HepG2 (cell line): Measurements from ENCODE around the gene SLC25A25. TPM values are rescaled to one million over a fixed set of nuclear protein-coding genes. Genes with fewer than 3 reads are reported as not detected.

Experiments
- AHR ChIP-seq: IDR thresholded peaks from 2 replicates; pipeline ENCODE4 v1.6.1; 2018; ENCODE audit warnings: missing genetic modification reagents, missing compliant biosample characterization
- BORCS8-MEF2B ChIP-seq: sonication (generic); formaldehyde crosslinking; IDR thresholded peaks from 2 replicates; pipeline ENCODE4 v1.8.0; 2022; ENCODE audit warnings: mild to moderate bottlenecking, missing genetic modification reagents
- EZH2 ChIP-seq: conservative IDR thresholded peaks from 2 replicates; pipeline ENCODE4 v1.6.1; 2012; ENCODE audit warnings: mild to moderate bottlenecking, low read depth, low read length, moderate library complexity
- HNRNPL ChIP-seq: fragments of 200-400 bp; formaldehyde crosslinking; IDR thresholded peaks from 2 replicates; pipeline ENCODE4 v1.6.1; 2017; ENCODE audit warnings: mild to moderate bottlenecking, low read depth, low read length
- HOXA9 ChIP-seq: sonication (generic); formaldehyde crosslinking; IDR thresholded peaks from 2 replicates; pipeline ENCODE4 v1.8.1; 2022; ENCODE audit warnings: missing genetic modification reagents, mild to moderate bottlenecking, moderate library complexity, borderline replicate concordance
- ISX ChIP-seq: sonication (generic); formaldehyde crosslinking; conservative IDR thresholded peaks from 2 replicates; pipeline ENCODE4 v1.5.0; 2020; ENCODE audit warnings: missing genetic modification reagents
- MTA1 ChIP-seq: sonication (generic); formaldehyde crosslinking; IDR thresholded peaks from 2 replicates; pipeline ENCODE4 v1.4.0; 2020; ENCODE audit warnings: missing genetic modification reagents, mild to moderate bottlenecking, borderline replicate concordance
- PAF1 ChIP-seq: IDR thresholded peaks from 2 replicates; pipeline ENCODE4 v1.6.1; 2016; ENCODE audit warnings: missing genetic modification reagents, missing compliant biosample characterization
- RORA ChIP-seq: sonication (generic); formaldehyde crosslinking; IDR thresholded peaks from 2 replicates; pipeline ENCODE4 v1.5.0; 2020; ENCODE audit warnings: mild to moderate bottlenecking, missing genetic modification reagents, moderate library complexity
- SMAD3 ChIP-seq: sonication (generic); formaldehyde crosslinking; IDR thresholded peaks from 2 replicates; pipeline ENCODE4 v1.4.0; 2020; ENCODE audit warnings: missing genetic modification reagents
- SMARCE1 ChIP-seq: fragments of 450-650 bp; IDR thresholded peaks from 2 replicates; pipeline ENCODE4 v1.6.1; 2017; ENCODE audit warnings: borderline replicate concordance
- polyA plus RNA-seq, 8 experiments: library from polyadenylated mRNA; depleted of rRNA in 3 of 8; stranded (reverse) in 7 of 8; unstranded in 1 of 8; fragments of >200 nt; fragmentation: Illumina TruSeq in 4 of 8; extraction: Trizol in 4 of 8; gene quantifications; 2 replicates each; pipeline versions ENCODE4 v1.2.1 to v1.2.3, GENCODE V29; 2011 to 2016; ENCODE audit warnings: low read depth in 4 of 8, missing spikeins in 1 of 8, mixed read lengths in 1 of 8; ENCODE audit not compliant: insufficient read depth in 1 of 8
- total RNA-seq, 5 experiments: library from RNA; depleted of rRNA; stranded (reverse); fragments of >200 nt; fragmentation: Illumina TruSeq; extraction: Trizol; gene quantifications; 2 replicates each; pipeline ENCODE4 v1.2.3, GENCODE V29; 2016; ENCODE audit warnings: low read depth in 1 of 5
- TF ChIP-seq, protein P1 (sequence below): sonication (generic); formaldehyde crosslinking; IDR thresholded peaks from 2 replicates; pipeline ENCODE4 v1.9.0; 2021; ENCODE audit warnings: missing genetic modification reagents, mild to moderate bottlenecking, borderline replicate concordance
- TF ChIP-seq, protein P2 (sequence below): sonication (generic); formaldehyde crosslinking; IDR thresholded peaks from 2 replicates; pipeline ENCODE4 v1.5.0; 2020; ENCODE audit warnings: missing genetic modification reagents
- TF ChIP-seq, protein P3 (sequence below): sonication (generic); formaldehyde crosslinking; IDR thresholded peaks from 2 replicates; pipeline ENCODE4 v1.4.0; 2020; ENCODE audit warnings: mild to moderate bottlenecking, missing genetic modification reagents
- TF ChIP-seq, protein P4 (sequence below): sonication (generic); formaldehyde crosslinking; IDR thresholded peaks from 2 replicates; pipeline ENCODE4 v1.5.0; 2020; ENCODE audit warnings: mild to moderate bottlenecking, missing genetic modification reagents, borderline replicate concordance

SLC25A25 gene
- total and polyA plus RNA-seq, 2 of the 13 experiments (the other 11 are each of a cell fraction or from before 2014, with no cell fraction given) = 10.5 to 24.8 TPM

GRCh38 chr9:128098297-128099230 is 30.5 kb downstream of the SLC25A25 start (continued):
- TF ChIP-seq, protein P1, sequence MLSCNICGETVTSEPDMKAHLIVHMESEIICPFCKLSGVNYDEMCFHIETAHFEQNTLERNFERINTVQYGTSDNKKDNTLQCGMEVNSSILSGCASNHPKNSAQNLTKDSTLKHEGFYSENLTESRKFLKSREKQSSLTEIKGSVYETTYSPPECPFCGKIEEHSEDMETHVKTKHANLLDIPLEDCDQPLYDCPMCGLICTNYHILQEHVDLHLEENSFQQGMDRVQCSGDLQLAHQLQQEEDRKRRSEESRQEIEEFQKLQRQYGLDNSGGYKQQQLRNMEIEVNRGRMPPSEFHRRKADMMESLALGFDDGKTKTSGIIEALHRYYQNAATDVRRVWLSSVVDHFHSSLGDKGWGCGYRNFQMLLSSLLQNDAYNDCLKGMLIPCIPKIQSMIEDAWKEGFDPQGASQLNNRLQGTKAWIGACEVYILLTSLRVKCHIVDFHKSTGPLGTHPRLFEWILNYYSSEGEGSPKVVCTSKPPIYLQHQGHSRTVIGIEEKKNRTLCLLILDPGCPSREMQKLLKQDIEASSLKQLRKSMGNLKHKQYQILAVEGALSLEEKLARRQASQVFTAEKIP (CRISPR knock-in tag) = no peak
- TF ChIP-seq, protein P2, sequence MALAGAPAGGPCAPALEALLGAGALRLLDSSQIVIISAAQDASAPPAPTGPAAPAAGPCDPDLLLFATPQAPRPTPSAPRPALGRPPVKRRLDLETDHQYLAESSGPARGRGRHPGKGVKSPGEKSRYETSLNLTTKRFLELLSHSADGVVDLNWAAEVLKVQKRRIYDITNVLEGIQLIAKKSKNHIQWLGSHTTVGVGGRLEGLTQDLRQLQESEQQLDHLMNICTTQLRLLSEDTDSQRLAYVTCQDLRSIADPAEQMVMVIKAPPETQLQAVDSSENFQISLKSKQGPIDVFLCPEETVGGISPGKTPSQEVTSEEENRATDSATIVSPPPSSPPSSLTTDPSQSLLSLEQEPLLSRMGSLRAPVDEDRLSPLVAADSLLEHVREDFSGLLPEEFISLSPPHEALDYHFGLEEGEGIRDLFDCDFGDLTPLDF = no peak
- TF ChIP-seq PAF1 (CRISPR knock-in tag) = no peak
- TF ChIP-seq AHR (CRISPR knock-in tag) = no peak
- no peak for TF ChIP-seq HOXA9 (CRISPR knock-in tag)
- TF ChIP-seq HNRNPL = peak; percentile 78; the same call in 1 of the 2 replicates
- TF ChIP-seq RORA = no peak
- TF ChIP-seq, protein P3, sequence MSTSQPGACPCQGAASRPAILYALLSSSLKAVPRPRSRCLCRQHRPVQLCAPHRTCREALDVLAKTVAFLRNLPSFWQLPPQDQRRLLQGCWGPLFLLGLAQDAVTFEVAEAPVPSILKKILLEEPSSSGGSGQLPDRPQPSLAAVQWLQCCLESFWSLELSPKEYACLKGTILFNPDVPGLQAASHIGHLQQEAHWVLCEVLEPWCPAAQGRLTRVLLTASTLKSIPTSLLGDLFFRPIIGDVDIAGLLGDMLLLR (CRISPR knock-in tag) = peak; percentile 67; the same call in 1 of the 2 replicates
- TF ChIP-seq SMARCE1 = no peak
- TF ChIP-seq ISX (CRISPR knock-in tag) = no peak
- TF ChIP-seq MTA1 (CRISPR knock-in tag) = no peak
- peak; percentile 34; the same call in 1 of the 2 replicates for TF ChIP-seq BORCS8-MEF2B (CRISPR knock-in tag)
- TF ChIP-seq EZH2 = no peak
- TF ChIP-seq, protein P4, sequence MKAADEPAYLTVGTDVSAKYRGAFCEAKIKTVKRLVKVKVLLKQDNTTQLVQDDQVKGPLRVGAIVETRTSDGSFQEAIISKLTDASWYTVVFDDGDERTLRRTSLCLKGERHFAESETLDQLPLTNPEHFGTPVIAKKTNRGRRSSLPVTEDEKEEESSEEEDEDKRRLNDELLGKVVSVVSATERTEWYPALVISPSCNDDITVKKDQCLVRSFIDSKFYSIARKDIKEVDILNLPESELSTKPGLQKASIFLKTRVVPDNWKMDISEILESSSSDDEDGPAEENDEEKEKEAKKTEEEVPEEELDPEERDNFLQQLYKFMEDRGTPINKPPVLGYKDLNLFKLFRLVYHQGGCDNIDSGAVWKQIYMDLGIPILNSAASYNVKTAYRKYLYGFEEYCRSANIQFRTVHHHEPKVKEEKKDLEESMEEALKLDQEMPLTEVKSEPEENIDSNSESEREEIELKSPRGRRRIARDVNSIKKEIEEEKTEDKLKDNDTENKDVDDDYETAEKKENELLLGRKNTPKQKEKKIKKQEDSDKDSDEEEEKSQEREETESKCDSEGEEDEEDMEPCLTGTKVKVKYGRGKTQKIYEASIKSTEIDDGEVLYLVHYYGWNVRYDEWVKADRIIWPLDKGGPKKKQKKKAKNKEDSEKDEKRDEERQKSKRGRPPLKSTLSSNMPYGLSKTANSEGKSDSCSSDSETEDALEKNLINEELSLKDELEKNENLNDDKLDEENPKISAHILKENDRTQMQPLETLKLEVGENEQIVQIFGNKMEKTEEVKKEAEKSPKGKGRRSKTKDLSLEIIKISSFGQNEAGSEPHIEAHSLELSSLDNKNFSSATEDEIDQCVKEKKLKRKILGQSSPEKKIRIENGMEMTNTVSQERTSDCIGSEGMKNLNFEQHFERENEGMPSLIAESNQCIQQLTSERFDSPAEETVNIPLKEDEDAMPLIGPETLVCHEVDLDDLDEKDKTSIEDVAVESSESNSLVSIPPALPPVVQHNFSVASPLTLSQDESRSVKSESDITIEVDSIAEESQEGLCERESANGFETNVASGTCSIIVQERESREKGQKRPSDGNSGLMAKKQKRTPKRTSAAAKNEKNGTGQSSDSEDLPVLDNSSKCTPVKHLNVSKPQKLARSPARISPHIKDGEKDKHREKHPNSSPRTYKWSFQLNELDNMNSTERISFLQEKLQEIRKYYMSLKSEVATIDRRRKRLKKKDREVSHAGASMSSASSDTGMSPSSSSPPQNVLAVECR (CRISPR knock-in tag) = peak; percentile 91
- peak; percentile 35; the same call in 1 of the 2 replicates for TF ChIP-seq SMAD3
